ENCODE data around the gene LRRC61. TPM values are rescaled to one million over a fixed set of nuclear protein-coding genes. Genes with fewer than 3 reads are reported as not detected.

LRRC61 gene
- total RNA-seq, 2 experiments from 2014 or later = 3.1 to 5.0 TPM

DNA sequence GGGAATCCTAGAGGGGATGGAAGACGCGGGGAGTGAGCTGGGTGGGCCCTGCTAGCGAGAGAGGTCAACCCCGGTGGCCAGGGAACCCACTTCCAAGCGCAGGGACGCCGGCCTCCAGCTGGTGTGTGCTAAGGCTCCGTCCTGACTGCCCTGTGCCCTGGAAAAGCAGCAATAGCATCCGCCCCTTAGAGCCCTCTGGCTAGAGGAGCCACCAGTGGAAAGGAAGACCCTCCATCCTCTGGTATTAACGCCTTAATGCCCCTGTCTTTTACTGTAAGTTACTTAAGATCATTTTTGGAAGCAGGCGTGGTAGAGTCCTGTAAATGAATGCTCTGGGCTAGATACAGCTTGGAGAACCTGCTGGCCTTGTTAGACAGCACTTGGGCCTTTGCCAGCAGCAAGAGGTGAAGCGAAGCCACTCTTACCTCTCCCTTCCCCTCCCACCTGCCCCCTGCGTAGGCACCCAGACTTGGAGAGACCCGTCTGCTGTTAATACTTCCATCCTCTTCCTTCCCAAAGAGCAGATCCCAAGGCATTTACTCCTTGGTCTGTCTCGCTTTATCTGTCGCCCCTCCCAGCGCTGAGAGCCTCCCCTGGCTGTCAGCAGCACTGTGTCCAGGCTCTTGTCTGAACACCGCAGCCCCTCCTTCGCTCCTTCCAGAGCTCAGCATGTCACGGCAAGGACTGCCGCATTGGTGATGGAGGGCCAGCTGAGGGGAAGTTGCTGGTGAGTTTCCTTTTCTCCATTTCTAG, 50.1 kb downstream of the LRRC61 start:
- Histone ChIP-seq H3K9me3 (ENCODE audit: control insufficient read depth in 1 of 2, insufficient read depth in 1 of 2, low read length in 2 of 2) (no peaks in the 10 kb centered on the region), H3K27ac (ENCODE audit: low read depth in 1 of 2, low read length in 2 of 2) (no peak overlapping the region), H3K4me1 (ENCODE audit: insufficient read depth, low read length) (peaks cover 48% of the 10 kb centered on the region), H3K27me3 (ENCODE audit: control insufficient read depth in 1 of 2, insufficient read depth in 2 of 2, low read length in 2 of 2) (no peaks in the 10 kb centered on the region), H3K4me3 (ENCODE audit: low read length) (no peak overlapping the region), H3K36me3 (ENCODE audit: insufficient read depth, low read length) (peaks cover 23% of the 10 kb centered on the region)
- peaks cover 72% of the 10 kb centered on the region for H3K4me1 Mint-ChIP-seq (ENCODE audit: low read depth)
- H3K27me3 Mint-ChIP-seq = no peaks in the 10 kb centered on the region
- H3K9me3 Mint-ChIP-seq = no peaks in the 10 kb centered on the region
- no peak for ATAC-seq (ENCODE audit: poor library complexity)
- H3K4me3 Mint-ChIP-seq = peak overlapping the region; percentile 11
- H3K27ac Mint-ChIP-seq = peak overlapping the region; percentile 86
- peaks cover 55% of the 10 kb centered on the region for H3K36me3 Mint-ChIP-seq (ENCODE audit: low read depth)
- DNase-seq = peak in 1 of 14 experiments; percentile 11
- ChIA-PET CTCF (no interaction called here), POLR2A (interaction anchor here (2.0 kb wide), 1 partner anchor 33 kb away, joined by 9 read pairs; a partner anchor contains a TSS)
- TF ChIP-seq, protein P1, sequence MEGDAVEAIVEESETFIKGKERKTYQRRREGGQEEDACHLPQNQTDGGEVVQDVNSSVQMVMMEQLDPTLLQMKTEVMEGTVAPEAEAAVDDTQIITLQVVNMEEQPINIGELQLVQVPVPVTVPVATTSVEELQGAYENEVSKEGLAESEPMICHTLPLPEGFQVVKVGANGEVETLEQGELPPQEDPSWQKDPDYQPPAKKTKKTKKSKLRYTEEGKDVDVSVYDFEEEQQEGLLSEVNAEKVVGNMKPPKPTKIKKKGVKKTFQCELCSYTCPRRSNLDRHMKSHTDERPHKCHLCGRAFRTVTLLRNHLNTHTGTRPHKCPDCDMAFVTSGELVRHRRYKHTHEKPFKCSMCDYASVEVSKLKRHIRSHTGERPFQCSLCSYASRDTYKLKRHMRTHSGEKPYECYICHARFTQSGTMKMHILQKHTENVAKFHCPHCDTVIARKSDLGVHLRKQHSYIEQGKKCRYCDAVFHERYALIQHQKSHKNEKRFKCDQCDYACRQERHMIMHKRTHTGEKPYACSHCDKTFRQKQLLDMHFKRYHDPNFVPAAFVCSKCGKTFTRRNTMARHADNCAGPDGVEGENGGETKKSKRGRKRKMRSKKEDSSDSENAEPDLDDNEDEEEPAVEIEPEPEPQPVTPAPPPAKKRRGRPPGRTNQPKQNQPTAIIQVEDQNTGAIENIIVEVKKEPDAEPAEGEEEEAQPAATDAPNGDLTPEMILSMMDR (IDR thresholded peaks at IDR 0.05) = no peak
- intact Hi-C loops (cut with DNase I, micrococcal nuclease) = no loop called here

GRCh38 chr7:150374026-150374425, 50.9 kb downstream of the LRRC61 start:
- Mint-ChIP-seq H3K27ac (peak overlapping the region; percentile 86), H3K36me3 (ENCODE audit: low read depth) (peaks cover 52% of the 10 kb centered on the region), H3K4me1 (ENCODE audit: low read depth) (peaks cover 73% of the 10 kb centered on the region), H3K9me3 (no peaks in the 10 kb centered on the region), H3K27me3 (no peaks in the 10 kb centered on the region), H3K4me3 (no peak overlapping the region)
- TF ChIP-seq, protein P1 (IDR thresholded peaks at IDR 0.05) = no peak
- ChIA-PET POLR2A (interaction anchor here (2.0 kb wide), 1 partner anchor 32 kb away, joined by 9 read pairs; a partner anchor contains a TSS), CTCF (no interaction called here)
- Histone ChIP-seq H3K9me3 (ENCODE audit: control insufficient read depth in 1 of 2, insufficient read depth in 1 of 2, low read length in 2 of 2) (no peaks in the 10 kb centered on the region), H3K27ac (ENCODE audit: low read depth in 1 of 2, low read length in 2 of 2) (peak overlapping the region in 1 of 2 donors; percentile 1), H3K36me3 (ENCODE audit: insufficient read depth, low read length) (peaks cover 23% of the 10 kb centered on the region), H3K4me1 (ENCODE audit: insufficient read depth, low read length) (peaks cover 54% of the 10 kb centered on the region), H3K27me3 (ENCODE audit: control insufficient read depth in 1 of 2, insufficient read depth in 2 of 2, low read length in 2 of 2) (no peaks in the 10 kb centered on the region), H3K4me3 (ENCODE audit: low read length) (no peak overlapping the region)
- no peak for ATAC-seq (ENCODE audit: poor library complexity)
- DNase-seq = no peak
- intact Hi-C loops (cut with DNase I, micrococcal nuclease) = no loop called here

DNA sequence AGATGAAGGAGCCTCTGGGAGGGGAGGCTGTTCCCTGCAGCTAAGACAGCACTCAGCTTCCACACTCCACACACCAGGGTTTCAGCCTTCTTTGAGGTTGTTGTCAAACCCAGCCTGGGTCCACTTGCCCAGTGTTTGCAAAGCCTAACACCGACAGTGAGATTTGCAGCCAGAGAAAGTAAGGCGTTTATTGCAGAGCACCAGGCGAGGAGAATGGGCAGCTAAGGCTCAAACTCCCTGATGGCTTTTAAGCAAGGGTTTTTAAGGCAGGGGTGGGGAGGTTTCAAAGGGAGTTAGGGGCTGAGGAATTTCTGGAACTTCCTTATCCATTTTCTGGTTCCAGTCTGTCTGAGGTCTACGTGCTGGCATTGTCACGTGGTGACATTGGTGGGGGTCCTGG, 51.3 kb downstream of the LRRC61 start:
- POLR2A ChIA-PET = interaction anchor here (2.0 kb wide), 1 partner anchor 32 kb away, joined by 9 read pairs; a partner anchor contains a TSS
- H3K36me3 ChIP-seq (ENCODE audit: insufficient read depth, low read length) = peaks cover 23% of the 10 kb centered on the region
- H3K9me3 Mint-ChIP-seq = no peaks in the 10 kb centered on the region
- no peak for DNase-seq
- H3K27ac Mint-ChIP-seq = peak overlapping the region; percentile 86
- intact Hi-C loops (cut with DNase I, micrococcal nuclease) = no loop called here
- ATAC-seq (ENCODE audit: poor library complexity) = no peak
- peaks cover 50% of the 10 kb centered on the region for H3K4me1 ChIP-seq (ENCODE audit: insufficient read depth, low read length)
- no peak overlapping the region for H3K4me3 Mint-ChIP-seq
- H3K27me3 ChIP-seq (ENCODE audit: control insufficient read depth in 1 of 2, insufficient read depth in 2 of 2, low read length in 2 of 2) = no peaks in the 10 kb centered on the region
- H3K4me1 Mint-ChIP-seq (ENCODE audit: low read depth) = peaks cover 69% of the 10 kb centered on the region
- peaks cover 48% of the 10 kb centered on the region for H3K36me3 Mint-ChIP-seq (ENCODE audit: low read depth)
- H3K4me3 ChIP-seq (ENCODE audit: low read length) = no peak overlapping the region
- H3K9me3 ChIP-seq (ENCODE audit: control insufficient read depth in 1 of 2, insufficient read depth in 1 of 2, low read length in 2 of 2) = no peaks in the 10 kb centered on the region
- no peaks in the 10 kb centered on the region for H3K27me3 Mint-ChIP-seq
- CTCF ChIA-PET = interaction anchor here (0.7 kb wide), 1 partner anchor 38 kb away, joined by 3 read pairs; no protein-coding TSS in a partner anchor
- peak overlapping the region in 1 of 2 donors; percentile 7 for H3K27ac ChIP-seq (ENCODE audit: low read depth in 1 of 2, low read length in 2 of 2)
- TF ChIP-seq, protein P1 (IDR thresholded peaks at IDR 0.05) = no peak
